Colonic mucosa (tissue), 4 donors: Measurements from ENCODE around the gene CNTN6. TPM values are rescaled to one million over a fixed set of nuclear protein-coding genes. Genes with fewer than 3 reads are reported as not detected.

ENCODE experiments used
- DNase-seq: peaks from one replicate; pipeline ENCODE4 v3.0.0-alpha.2; 2020
- H3K27ac ChIP-seq: fragments of 200-600 bp; one replicate; pipeline ENCODE4 v1.8.0; 2021
- H3K27me3 ChIP-seq: fragments of 200-600 bp; one replicate; pipeline ENCODE4 v1.8.0; 2021
- H3K36me3 ChIP-seq: fragments of 200-600 bp; one replicate; pipeline ENCODE4 v1.8.0; 2021
- H3K4me1 ChIP-seq: fragments of 200-600 bp; one replicate; pipeline ENCODE4 v1.8.0; 2021; ENCODE audit warnings: mild to moderate bottlenecking
- H3K4me3 ChIP-seq: fragments of 200-600 bp; one replicate; pipeline ENCODE4 v1.8.0; 2021
- H3K9ac ChIP-seq, 2 donors: one replicate each; pipeline ENCODE4 v1.7.0; 2013; ENCODE audit warnings: control low read depth in 2 of 2, low read depth in 2 of 2, low read length in 2 of 2
- H3K9me3 ChIP-seq: fragments of 200-600 bp; one replicate; pipeline ENCODE4 v1.8.0; 2021
- intact Hi-C: fragments of 100-400 bp; cut with DNase I; formaldehyde crosslinking; loops from one replicate; pipeline ENCODE4 v1.14.1; 2022
- total RNA-seq, 2 donors: library from RNA; stranded (reverse); fragmentation: NEBNext Ultra II Directional in 1 of 2; extraction: Animal tissue kit (Norgen Biotek cat#: 25700) in 1 of 2; gene quantifications; one replicate each; pipeline ENCODE4 v1.2.1, GENCODE V29; 2021
- TF ChIP-seq, protein P1 (sequence below): fragments of 200-600 bp; IDR thresholded peaks from one replicate; pipeline ENCODE4 v1.8.0; 2022; ENCODE audit warnings: antibody characterized with exemption, mild to moderate bottlenecking
- donor health status: healthy.
- donor health status: DM: no; HTN: no; CAD: no.
- donor health status: DM: no; HTN: no; CAD: no.

CNTN6 gene
- total RNA-seq, 2 donors from 2014 or later: 0.11 TPM; not detected in 1

DNA sequence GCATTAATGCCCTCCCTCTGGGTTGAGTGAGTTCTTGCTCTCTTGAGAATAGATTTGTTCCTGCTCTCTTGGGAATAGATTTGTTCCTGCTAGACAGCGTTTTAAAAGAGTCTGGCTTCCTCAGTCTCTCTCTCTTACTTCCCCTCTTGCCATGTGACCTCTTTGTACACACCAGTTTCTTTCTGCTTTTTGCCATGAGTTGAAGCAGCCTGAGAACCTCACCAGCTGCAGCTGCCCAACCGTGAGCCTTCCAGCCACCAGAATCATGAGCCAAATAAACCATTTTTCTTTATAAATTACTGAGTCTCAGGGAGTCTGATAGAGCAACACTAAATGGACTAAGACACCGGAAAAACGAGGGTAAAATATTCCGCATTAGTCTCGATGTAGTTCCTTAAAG lies 253.6 kb downstream of the CNTN6 start:
- intact Hi-C loops: no loop called here
- TF ChIP-seq, protein P1, sequence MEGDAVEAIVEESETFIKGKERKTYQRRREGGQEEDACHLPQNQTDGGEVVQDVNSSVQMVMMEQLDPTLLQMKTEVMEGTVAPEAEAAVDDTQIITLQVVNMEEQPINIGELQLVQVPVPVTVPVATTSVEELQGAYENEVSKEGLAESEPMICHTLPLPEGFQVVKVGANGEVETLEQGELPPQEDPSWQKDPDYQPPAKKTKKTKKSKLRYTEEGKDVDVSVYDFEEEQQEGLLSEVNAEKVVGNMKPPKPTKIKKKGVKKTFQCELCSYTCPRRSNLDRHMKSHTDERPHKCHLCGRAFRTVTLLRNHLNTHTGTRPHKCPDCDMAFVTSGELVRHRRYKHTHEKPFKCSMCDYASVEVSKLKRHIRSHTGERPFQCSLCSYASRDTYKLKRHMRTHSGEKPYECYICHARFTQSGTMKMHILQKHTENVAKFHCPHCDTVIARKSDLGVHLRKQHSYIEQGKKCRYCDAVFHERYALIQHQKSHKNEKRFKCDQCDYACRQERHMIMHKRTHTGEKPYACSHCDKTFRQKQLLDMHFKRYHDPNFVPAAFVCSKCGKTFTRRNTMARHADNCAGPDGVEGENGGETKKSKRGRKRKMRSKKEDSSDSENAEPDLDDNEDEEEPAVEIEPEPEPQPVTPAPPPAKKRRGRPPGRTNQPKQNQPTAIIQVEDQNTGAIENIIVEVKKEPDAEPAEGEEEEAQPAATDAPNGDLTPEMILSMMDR: no peak
- Histone ChIP-seq H3K27me3 (no peaks in the 10 kb centered on the region), H3K9me3 (no peaks in the 10 kb centered on the region), H3K27ac (no peak overlapping the region), H3K4me3 (no peak overlapping the region), H3K4me1 (no peaks in the 10 kb centered on the region), H3K36me3 (no peaks in the 10 kb centered on the region), H3K9ac (no peak overlapping the region)
- no peak for DNase-seq

DNA sequence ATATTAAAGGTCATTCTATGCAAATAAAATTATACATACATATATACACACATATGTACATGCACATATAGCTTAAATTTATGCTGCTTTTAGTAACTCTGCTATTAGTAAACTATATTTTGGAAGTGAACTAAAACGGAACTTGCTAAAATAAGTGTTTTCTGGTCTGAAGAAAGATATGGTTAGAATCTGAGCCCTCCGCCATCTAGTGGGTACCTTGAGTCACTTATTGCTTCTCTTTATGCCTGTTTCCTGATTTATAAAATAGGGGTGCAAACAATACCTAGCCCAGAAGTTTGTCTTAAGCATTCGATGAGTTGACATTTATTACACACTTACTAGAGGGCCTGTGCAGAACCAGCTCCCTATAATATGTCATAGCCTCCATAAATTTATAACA lies 255.7 kb downstream of the CNTN6 start:
- Histone ChIP-seq H3K36me3 (no peaks in the 10 kb centered on the region), H3K27ac (no peak overlapping the region), H3K27me3 (no peaks in the 10 kb centered on the region), H3K9ac (no peak overlapping the region), H3K4me1 (no peaks in the 10 kb centered on the region), H3K9me3 (no peaks in the 10 kb centered on the region), H3K4me3 (no peak overlapping the region)
- TF ChIP-seq, protein P1: no peak
- no peak for DNase-seq
- intact Hi-C loops: no loop called here

DNA sequence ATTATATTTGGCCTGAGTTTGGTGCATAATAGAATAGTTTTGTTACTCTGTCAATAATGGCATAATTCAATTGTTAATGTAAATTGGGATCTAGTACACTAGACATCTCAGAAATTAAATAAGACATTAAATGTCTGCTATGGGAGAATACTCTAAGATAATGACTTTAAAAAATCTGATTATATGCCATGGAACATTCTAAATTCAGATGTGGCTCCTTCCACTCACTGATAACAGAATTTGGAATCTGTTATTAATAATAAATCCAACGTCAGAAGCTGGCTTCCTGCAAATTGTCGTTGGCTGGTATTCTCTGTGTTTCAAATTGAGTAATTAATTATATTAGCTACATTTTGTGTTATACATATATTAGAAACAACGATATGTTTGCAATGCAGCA lies 258.1 kb downstream of the CNTN6 start:
- no peak overlapping the region for H3K9ac ChIP-seq
- H3K36me3 ChIP-seq: no peaks in the 10 kb centered on the region
- no peaks in the 10 kb centered on the region for H3K9me3 ChIP-seq
- intact Hi-C loops: no loop called here
- DNase-seq: no peak
- no peak overlapping the region for H3K4me3 ChIP-seq
- no peaks in the 10 kb centered on the region for H3K27me3 ChIP-seq
- no peak overlapping the region for H3K27ac ChIP-seq
- TF ChIP-seq, protein P1: no peak
- no peaks in the 10 kb centered on the region for H3K4me1 ChIP-seq

DNA sequence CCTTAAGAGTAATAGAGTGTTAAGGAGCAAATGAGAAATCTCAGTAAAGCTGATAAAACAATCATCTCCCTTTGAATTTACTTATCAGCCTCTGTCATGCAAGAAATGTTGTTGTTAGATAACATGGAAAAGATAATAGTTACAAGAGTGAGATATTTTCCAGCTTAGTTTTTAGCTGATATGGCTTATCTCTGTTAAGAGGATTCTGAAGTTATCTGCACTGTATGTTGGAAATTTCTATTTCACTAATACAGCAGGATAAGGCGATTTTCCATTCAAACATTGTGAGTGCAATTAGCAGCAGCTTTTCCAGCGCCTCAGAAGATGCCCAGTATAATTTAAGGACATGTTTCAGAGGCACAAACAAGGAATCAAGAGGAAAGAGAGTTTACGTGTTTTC lies 262.9 kb downstream of the CNTN6 start:
- Histone ChIP-seq H3K4me3 (no peak overlapping the region), H3K9ac (no peak overlapping the region), H3K27ac (no peak overlapping the region), H3K27me3 (no peaks in the 10 kb centered on the region), H3K36me3 (no peaks in the 10 kb centered on the region), H3K4me1 (no peaks in the 10 kb centered on the region), H3K9me3 (no peaks in the 10 kb centered on the region)
- intact Hi-C loops: no loop called here
- TF ChIP-seq, protein P1: no peak
- DNase-seq: no peak

DNA sequence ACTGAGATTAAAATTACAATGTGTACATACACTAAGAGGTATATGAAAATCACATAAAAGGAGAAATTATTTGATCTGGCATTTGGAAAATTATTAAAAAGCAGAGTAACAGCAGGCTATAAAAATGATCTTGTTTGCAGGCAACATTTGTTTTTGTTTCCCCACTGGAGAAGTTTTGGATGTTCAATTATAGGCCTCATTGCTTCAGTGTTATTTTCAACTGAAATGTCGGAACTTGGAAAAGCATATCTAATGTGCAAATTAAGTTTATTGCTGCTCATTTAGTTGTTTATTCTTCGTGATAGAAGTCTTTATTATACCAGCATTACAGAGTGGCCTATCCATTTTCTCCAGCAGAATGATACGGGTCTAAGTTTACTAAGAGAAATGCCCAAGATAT lies 263.3 kb downstream of the CNTN6 start:
- Histone ChIP-seq H3K4me1 (no peaks in the 10 kb centered on the region), H3K4me3 (no peak overlapping the region), H3K27me3 (no peaks in the 10 kb centered on the region), H3K36me3 (no peaks in the 10 kb centered on the region), H3K9me3 (no peaks in the 10 kb centered on the region), H3K27ac (no peak overlapping the region), H3K9ac (no peak overlapping the region)
- TF ChIP-seq, protein P1: no peak
- DNase-seq: no peak
- intact Hi-C loops: no loop called here

DNA sequence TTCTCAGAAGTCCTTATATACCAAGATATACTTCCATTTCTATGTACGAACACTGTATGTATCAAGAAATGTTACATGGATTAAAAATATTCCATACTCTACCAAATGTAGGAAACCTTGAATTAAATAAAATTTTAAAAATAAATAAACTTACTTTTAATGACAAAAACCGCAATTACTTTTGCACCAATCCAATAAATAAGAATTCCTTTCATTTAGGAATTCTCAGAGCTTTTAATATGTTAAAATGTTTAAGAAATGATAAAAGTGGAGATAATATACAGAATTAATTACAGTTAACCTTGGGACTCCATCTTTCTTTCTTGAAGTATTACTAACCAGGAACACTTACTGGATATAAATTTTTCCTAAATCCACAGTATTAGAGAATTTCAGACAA lies 272.7 kb downstream of the CNTN6 start:
- Histone ChIP-seq H3K9ac (no peak overlapping the region), H3K36me3 (no peaks in the 10 kb centered on the region), H3K27me3 (no peaks in the 10 kb centered on the region), H3K27ac (no peak overlapping the region), H3K4me3 (no peak overlapping the region), H3K9me3 (no peaks in the 10 kb centered on the region), H3K4me1 (no peaks in the 10 kb centered on the region)
- TF ChIP-seq, protein P1: no peak
- intact Hi-C loops: no loop called here
- DNase-seq: no peak
